ENCODE results near the gene AURKAIP1. TPM values are rescaled to one million over a fixed set of nuclear protein-coding genes. Genes with fewer than 3 reads are reported as not detected.

Gene AURKAIP1
- total and polyA plus RNA-seq, 2 of the 13 experiments (the other 11 are each of a cell fraction or from before 2014, with no cell fraction given), result 69.5 to 175 TPM

- peak; percentile 12; the same call in 1 of the 2 replicates for TF ChIP-seq ZNF253 (CRISPR knock-in tag; IDR thresholded peaks at IDR 0.05; ENCODE audit: borderline replicate concordance)
- no peak for TF ChIP-seq NFKBIZ (CRISPR knock-in tag; IDR thresholded peaks at IDR 0.05)
- no peak for TF ChIP-seq HMGA1 (CRISPR knock-in tag; conservative IDR thresholded peaks at IDR 0.05)
- TF ChIP-seq ZSCAN22 (CRISPR knock-in tag; IDR thresholded peaks at IDR 0.05), result no peak
- no peak; the same call in 1 of the 2 replicates for TF ChIP-seq ZNF225 (CRISPR knock-in tag; IDR thresholded peaks at IDR 0.05)
- no peak for TF ChIP-seq GFI1 (CRISPR knock-in tag; IDR thresholded peaks at IDR 0.05; ENCODE audit: borderline replicate concordance)
- TF ChIP-seq CHCHD3 (CRISPR knock-in tag; IDR thresholded peaks at IDR 0.05), result no peak
- TF ChIP-seq DZIP1 (CRISPR knock-in tag; IDR thresholded peaks at IDR 0.05), result no peak
- no peak for TF ChIP-seq GTF3A (CRISPR knock-in tag; conservative IDR thresholded peaks at IDR 0.05)
- TF ChIP-seq, protein P1, sequence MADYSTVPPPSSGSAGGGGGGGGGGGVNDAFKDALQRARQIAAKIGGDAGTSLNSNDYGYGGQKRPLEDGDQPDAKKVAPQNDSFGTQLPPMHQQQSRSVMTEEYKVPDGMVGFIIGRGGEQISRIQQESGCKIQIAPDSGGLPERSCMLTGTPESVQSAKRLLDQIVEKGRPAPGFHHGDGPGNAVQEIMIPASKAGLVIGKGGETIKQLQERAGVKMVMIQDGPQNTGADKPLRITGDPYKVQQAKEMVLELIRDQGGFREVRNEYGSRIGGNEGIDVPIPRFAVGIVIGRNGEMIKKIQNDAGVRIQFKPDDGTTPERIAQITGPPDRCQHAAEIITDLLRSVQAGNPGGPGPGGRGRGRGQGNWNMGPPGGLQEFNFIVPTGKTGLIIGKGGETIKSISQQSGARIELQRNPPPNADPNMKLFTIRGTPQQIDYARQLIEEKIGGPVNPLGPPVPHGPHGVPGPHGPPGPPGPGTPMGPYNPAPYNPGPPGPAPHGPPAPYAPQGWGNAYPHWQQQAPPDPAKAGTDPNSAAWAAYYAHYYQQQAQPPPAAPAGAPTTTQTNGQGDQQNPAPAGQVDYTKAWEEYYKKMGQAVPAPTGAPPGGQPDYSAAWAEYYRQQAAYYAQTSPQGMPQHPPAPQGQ (CRISPR knock-in tag; IDR thresholded peaks at IDR 0.05; ENCODE audit: borderline replicate concordance), result no peak; the same call in 1 of the 2 replicates
- TF ChIP-seq ZNF530 (CRISPR knock-in tag; IDR thresholded peaks at IDR 0.05; ENCODE audit: low read depth), result 0 out of 2 replicates have a peak, but pooled peaks have one; percentile 66
- no peak for TF ChIP-seq ZFP1 (CRISPR knock-in tag; IDR thresholded peaks at IDR 0.05)
- no peak for TF ChIP-seq FOXA1 (IDR thresholded peaks at IDR 0.05)
- TF ChIP-seq FOXA1 (CRISPR knock-in tag; IDR thresholded peaks at IDR 0.05), result no peak
- TF ChIP-seq, protein P2, sequence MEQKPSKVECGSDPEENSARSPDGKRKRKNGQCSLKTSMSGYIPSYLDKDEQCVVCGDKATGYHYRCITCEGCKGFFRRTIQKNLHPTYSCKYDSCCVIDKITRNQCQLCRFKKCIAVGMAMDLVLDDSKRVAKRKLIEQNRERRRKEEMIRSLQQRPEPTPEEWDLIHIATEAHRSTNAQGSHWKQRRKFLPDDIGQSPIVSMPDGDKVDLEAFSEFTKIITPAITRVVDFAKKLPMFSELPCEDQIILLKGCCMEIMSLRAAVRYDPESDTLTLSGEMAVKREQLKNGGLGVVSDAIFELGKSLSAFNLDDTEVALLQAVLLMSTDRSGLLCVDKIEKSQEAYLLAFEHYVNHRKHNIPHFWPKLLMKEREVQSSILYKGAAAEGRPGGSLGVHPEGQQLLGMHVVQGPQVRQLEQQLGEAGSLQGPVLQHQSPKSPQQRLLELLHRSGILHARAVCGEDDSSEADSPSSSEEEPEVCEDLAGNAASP (CRISPR knock-in tag; IDR thresholded peaks at IDR 0.05; ENCODE audit: borderline replicate concordance), result no peak
- peak; percentile 35; the same call in 1 of the 2 replicates for TF ChIP-seq ZNF605 (CRISPR knock-in tag; IDR thresholded peaks at IDR 0.05)
- no peak; the same call in 1 of the 2 replicates for TF ChIP-seq ZNF850 (CRISPR knock-in tag; conservative IDR thresholded peaks at IDR 0.05)
- no peak for TF ChIP-seq ZKSCAN1 (IDR thresholded peaks at IDR 0.05; ENCODE audit: low read length)
- no peak for TF ChIP-seq ZNF3 (CRISPR knock-in tag; IDR thresholded peaks at IDR 0.05)
- TF ChIP-seq ZNF496 (CRISPR knock-in tag; IDR thresholded peaks at IDR 0.05; ENCODE audit: insufficient replicate concordance), result no peak
- no peak for TF ChIP-seq IKZF1 (IDR thresholded peaks at IDR 0.05)
- TF ChIP-seq, protein P3, sequence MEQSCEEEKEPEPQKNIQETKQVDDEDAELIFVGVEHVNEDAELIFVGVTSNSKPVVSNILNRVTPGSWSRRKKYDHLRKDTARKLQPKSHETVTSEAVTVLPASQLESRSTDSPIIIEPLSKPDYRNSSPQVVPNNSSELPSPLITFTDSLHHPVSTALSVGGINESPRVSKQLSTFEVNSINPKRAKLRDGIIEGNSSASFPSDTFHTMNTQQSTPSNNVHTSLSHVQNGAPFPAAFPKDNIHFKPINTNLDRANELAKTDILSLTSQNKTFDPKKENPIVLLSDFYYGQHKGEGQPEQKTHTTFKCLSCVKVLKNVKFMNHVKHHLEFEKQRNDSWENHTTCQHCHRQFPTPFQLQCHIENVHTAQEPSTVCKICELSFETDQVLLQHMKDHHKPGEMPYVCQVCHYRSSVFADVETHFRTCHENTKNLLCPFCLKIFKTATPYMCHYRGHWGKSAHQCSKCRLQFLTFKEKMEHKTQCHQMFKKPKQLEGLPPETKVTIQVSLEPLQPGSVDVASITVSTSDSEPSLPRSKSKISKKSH (CRISPR knock-in tag; IDR thresholded peaks at IDR 0.05; ENCODE audit: borderline replicate concordance), result 0 out of 2 replicates have a peak, but pooled peaks have one; percentile 39
- no peak for TF ChIP-seq NCOA5 (CRISPR knock-in tag; IDR thresholded peaks at IDR 0.05)
- TF ChIP-seq SAFB2 (CRISPR knock-in tag; IDR thresholded peaks at IDR 0.05; ENCODE audit: borderline replicate concordance, low read depth), result 0 out of 2 replicates have a peak, but pooled peaks have one; percentile 6
- TF ChIP-seq ZNF264 (CRISPR knock-in tag; IDR thresholded peaks at IDR 0.05), result no peak
Measured at GRCh38 chr1:1399872-1400575, 25.0 kb upstream of the AURKAIP1 start (continued).
